ENCODE data around the gene MUS81. TPM values are rescaled to one million over a fixed set of nuclear protein-coding genes. Genes with fewer than 3 reads are reported as not detected.

Gene MUS81
- total RNA-seq, 1 donor from 2014 or later, result 63.6 TPM

GRCh38 chr11:65854852-65855837, 5.1 kb upstream of the MUS81 start:
- no peak for TF ChIP-seq CTCF (IDR thresholded peaks at IDR 0.05; ENCODE audit: insufficient read depth, low read length, poor library complexity, severe bottlenecking)
- H3K27me3 ChIP-seq (ENCODE audit: control insufficient read depth, insufficient read depth, low read length), result no peaks in the 10 kb centered on the region
- H3K4me3 ChIP-seq (ENCODE audit: low read depth, low read length), result no peak overlapping the region
- H3K36me3 ChIP-seq (ENCODE audit: control insufficient read depth, insufficient read depth, low read length), result peaks cover 5% of the 10 kb centered on the region
- DNase-seq (ENCODE audit: low read depth), result no peak

GRCh38 chr11:65855927-65856363, 4.3 kb upstream of the MUS81 start:
- no peak for DNase-seq (ENCODE audit: low read depth)
- H3K27me3 ChIP-seq (ENCODE audit: control insufficient read depth, insufficient read depth, low read length), result no peaks in the 10 kb centered on the region
- peak overlapping the region; percentile 97 for H3K4me3 ChIP-seq (ENCODE audit: low read depth, low read length)
- TF ChIP-seq CTCF (IDR thresholded peaks at IDR 0.05; ENCODE audit: insufficient read depth, low read length, poor library complexity, severe bottlenecking), result no peak
- H3K36me3 ChIP-seq (ENCODE audit: control insufficient read depth, insufficient read depth, low read length), result peaks cover 5% of the 10 kb centered on the region

- TF ChIP-seq CTCF (IDR thresholded peaks at IDR 0.05; ENCODE audit: insufficient read depth, low read length, poor library complexity, severe bottlenecking), result no peak
- Histone ChIP-seq H3K36me3 (ENCODE audit: control insufficient read depth, insufficient read depth, low read length) (peaks cover 5% of the 10 kb centered on the region), H3K4me3 (ENCODE audit: low read depth, low read length) (peak overlapping the region; percentile 97), H3K27me3 (ENCODE audit: control insufficient read depth, insufficient read depth, low read length) (no peaks in the 10 kb centered on the region)
- no peak for DNase-seq (ENCODE audit: low read depth)
These were observed 3.3 kb upstream of the MUS81 start for GRCh38 chr11:65856689-65857499.

GRCh38 chr11:65857500-65857852, 2.8 kb upstream of the MUS81 start:
- Histone ChIP-seq H3K27me3 (ENCODE audit: control insufficient read depth, insufficient read depth, low read length) (no peaks in the 10 kb centered on the region), H3K4me3 (ENCODE audit: low read depth, low read length) (peak overlapping the region; percentile 97), H3K36me3 (ENCODE audit: control insufficient read depth, insufficient read depth, low read length) (peaks cover 5% of the 10 kb centered on the region)
- no peak for DNase-seq (ENCODE audit: low read depth)
- TF ChIP-seq CTCF (IDR thresholded peaks at IDR 0.05; ENCODE audit: insufficient read depth, low read length, poor library complexity, severe bottlenecking), result no peak

- DNase-seq (ENCODE audit: low read depth), result peak; percentile 86
- Histone ChIP-seq H3K27me3 (ENCODE audit: control insufficient read depth, insufficient read depth, low read length) (no peaks in the 10 kb centered on the region), H3K4me3 (ENCODE audit: low read depth, low read length) (peak within 1 kb of the TSS; percentile 97), H3K36me3 (ENCODE audit: control insufficient read depth, insufficient read depth, low read length) (peaks cover 5% of the 10 kb centered on the region)
- no peak for TF ChIP-seq CTCF (IDR thresholded peaks at IDR 0.05; ENCODE audit: insufficient read depth, low read length, poor library complexity, severe bottlenecking)
These were observed 2.2 kb upstream of the MUS81 start, which contains the start of gene CFL1 for GRCh38 chr11:65857853-65858680. CFL1 (minus strand) TSS chr11:65858180; CDS start chr11:65858099, 81 bp downstream.
